ENCODE results near the gene USP33. TPM values are rescaled to one million over a fixed set of nuclear protein-coding genes. Genes with fewer than 3 reads are reported as not detected.

USP33 gene
- total RNA-seq, 2 experiments from 2014 or later = 45.7 to 56.6 TPM

Other genes starting within 250 kb of the USP33 start
- 10 to 100 TPM; 34.3 to 35.9 TPM for gene ZZZ3, start 77.2 kb downstream of the USP33 start, total RNA-seq
- gene MIGA1, start 19.8 kb upstream of the USP33 start, total RNA-seq = 10 to 100 TPM in 1 of 2 experiments, 1 to 10 TPM in 1; 9.9 to 10.7 TPM
- gene NEXN, start 128.8 kb upstream of the USP33 start, total RNA-seq = 1 to 10 TPM; 3.3 to 3.4 TPM
- 100 to 1,000 TPM; 195 to 197 TPM for gene FUBP1, start 219.2 kb upstream of the USP33 start, total RNA-seq
- gene DNAJB4, start 245.1 kb upstream of the USP33 start, total RNA-seq = 10 to 100 TPM in 1 of 2 experiments, 1 to 10 TPM in 1; 9.4 to 10.5 TPM